IMR-90 (cell line): ENCODE measurements around the gene CLEC19A. TPM values are rescaled to one million over a fixed set of nuclear protein-coding genes. Genes with fewer than 3 reads are reported as not detected.
A peak's percentile ranks its signal among the peaks of the same experiment; 100 is the strongest.

Experiments
- ATAC-seq: fragments of 200-7000 bp; cut with Tn5 transposase; 2 replicates; pipeline ENCODE4 v1.9.1; 2020; ENCODE audit warnings: low read depth, mild to moderate bottlenecking, moderate library complexity
- BruUV-seq: library from RNA; stranded (reverse); fragments of 400-500 nt; replicated peaks from 2 replicates; lab custom pipeline; 2021; lab: Mats Ljungman, UMichigan
- CTCF ChIA-PET: fragments of 300-600 bp; formaldehyde crosslinking; extraction: SDS; loops from one replicate; lab custom pipeline; 2021; ENCODE audit warnings: antibody characterized with exemption; lab: Yijun Ruan, JAX
- POLR2A ChIA-PET: fragments of 300-600 bp; sonication (Branson Sonifier 250); formaldehyde crosslinking; loops from one replicate; lab custom pipeline; 2022; ENCODE audit warnings: antibody characterized with exemption; ENCODE audit not compliant: unreplicated experiment; lab: Charles Lee
- DNase-seq: peaks from one replicate; pipeline ENCODE4 v3.0.0; 2013
- H2AFZ ChIP-seq: replicated peaks from 2 replicates; pipeline ENCODE3; 2013; ENCODE audit warnings: low read length, mild to moderate bottlenecking; ENCODE audit not compliant: poor library complexity
- H2AK5ac ChIP-seq: 2 replicates; pipeline ENCODE4 v1.6.1; 2013; ENCODE audit warnings: low read depth, low read length, inconsistent platforms
- H2AK9ac ChIP-seq: replicated peaks from 2 replicates; pipeline ENCODE3; 2013; ENCODE audit warnings: mild to moderate bottlenecking, low read depth, low read length, moderate library complexity; ENCODE audit not compliant: poor library complexity
- H2BK120ac ChIP-seq: 2 replicates; pipeline ENCODE4 v1.6.1; 2013; ENCODE audit warnings: low read depth, low read length, inconsistent platforms
- H2BK15ac ChIP-seq: 3 replicates; pipeline ENCODE4 v1.6.1; 2013; ENCODE audit warnings: low read depth, low read length, inconsistent platforms
- H2BK20ac ChIP-seq: 2 replicates; pipeline ENCODE4 v1.6.1; 2013; ENCODE audit warnings: low read depth, mild to moderate bottlenecking, inconsistent platforms, low read length, moderate library complexity
- H2BK5ac ChIP-seq: 2 replicates; pipeline ENCODE4 v1.6.1; 2013; ENCODE audit warnings: mild to moderate bottlenecking, low read depth, low read length, inconsistent platforms; ENCODE audit not compliant: poor library complexity, severe bottlenecking
- H3K14ac ChIP-seq: replicated peaks from 2 replicates; pipeline ENCODE4 v1.6.1; 2013; ENCODE audit warnings: low read depth, low read length, inconsistent platforms
- H3K18ac ChIP-seq: 2 replicates; pipeline ENCODE4 v1.6.1; 2013; ENCODE audit warnings: low read depth, low read length, control low read depth
- H3K23ac ChIP-seq: 2 replicates; pipeline ENCODE4 v1.6.1; 2013; ENCODE audit warnings: low read depth, low read length, inconsistent platforms
- H3K27ac ChIP-seq: 2 replicates; pipeline ENCODE4 v1.5.1; 2013; ENCODE audit warnings: mild to moderate bottlenecking, control low read depth, low read length; ENCODE audit not compliant: insufficient read depth
- H3K27me3 ChIP-seq: 2 replicates; pipeline ENCODE4 v1.6.1; 2013; ENCODE audit warnings: low read length; ENCODE audit not compliant: control insufficient read depth, insufficient read depth
- H3K36me3 ChIP-seq: 2 replicates; pipeline ENCODE4 v1.6.1; 2013; ENCODE audit warnings: low read length, mixed read lengths; ENCODE audit not compliant: control insufficient read depth, insufficient read depth
- H3K4ac ChIP-seq: 2 replicates; pipeline ENCODE4 v1.6.1; 2013; ENCODE audit warnings: low read depth, low read length, inconsistent platforms
- H3K4me1 ChIP-seq: 2 replicates; pipeline ENCODE4 v1.6.1; 2013; ENCODE audit warnings: low read length, mixed read lengths; ENCODE audit not compliant: control insufficient read depth, insufficient read depth
- H3K4me2 ChIP-seq: 2 replicates; pipeline ENCODE4 v1.6.1; 2013; ENCODE audit warnings: low read depth, mild to moderate bottlenecking, control low read depth, low read length, moderate library complexity
- H3K4me3 ChIP-seq: 2 replicates; pipeline ENCODE4 v1.5.1; 2013; ENCODE audit warnings: low read depth, mild to moderate bottlenecking, control low read depth, low read length, moderate library complexity; ENCODE audit not compliant: insufficient read depth
- H3K56ac ChIP-seq: 2 replicates; pipeline ENCODE4 v1.6.1; 2013; ENCODE audit warnings: low read length, inconsistent platforms; ENCODE audit not compliant: insufficient read depth; ENCODE audit errors: extremely low read depth
- H3K79me1 ChIP-seq, 2 experiments: 2 replicates each; pipeline ENCODE4 v1.6.1; 2013; ENCODE audit warnings: low read length in 2 of 2, inconsistent platforms in 1 of 2, low read depth in 1 of 2
- H3K9ac ChIP-seq: 2 replicates; pipeline ENCODE4 v1.6.1; 2013; ENCODE audit warnings: low read depth, low read length, control low read depth
- H3K9me1 ChIP-seq: 2 replicates; pipeline ENCODE4 v1.6.1; 2013; ENCODE audit warnings: low read length, inconsistent platforms; ENCODE audit not compliant: insufficient read depth
- H3K9me3 ChIP-seq: 2 replicates; pipeline ENCODE4 v1.6.1; 2013; ENCODE audit warnings: low read length; ENCODE audit not compliant: control insufficient read depth, insufficient read depth
- H4K20me1 ChIP-seq: 2 replicates; pipeline ENCODE4 v1.6.1; 2013; ENCODE audit warnings: low read length, inconsistent platforms; ENCODE audit not compliant: insufficient read depth
- H4K5ac ChIP-seq: 2 replicates; pipeline ENCODE4 v1.6.1; 2013; ENCODE audit warnings: mild to moderate bottlenecking, low read depth, low read length, control low read depth
- H4K8ac ChIP-seq, 2 experiments: 2 replicates each; pipeline ENCODE4 v1.6.1; 2013; ENCODE audit warnings: low read depth in 2 of 2, low read length in 2 of 2, control low read depth in 1 of 2, inconsistent platforms in 1 of 2
- H4K91ac ChIP-seq: 2 replicates; pipeline ENCODE4 v1.6.1; 2013; ENCODE audit warnings: low read depth, low read length, inconsistent platforms; ENCODE audit not compliant: insufficient read depth
- CEBPB ChIP-seq: IDR thresholded peaks from 2 replicates; pipeline ENCODE4 v1.6.1; 2012; ENCODE audit warnings: low read depth, low read length, improper control_type of control experiment
- MAFK ChIP-seq: IDR thresholded peaks from 2 replicates; pipeline ENCODE4 v1.6.1; 2012; ENCODE audit warnings: low read depth, low read length, improper control_type of control experiment
- NFE2L2 ChIP-seq: fragments of 150-350 bp; IDR thresholded peaks from 2 replicates; pipeline ENCODE4 v1.6.1; 2016; ENCODE audit warnings: low read depth, mild to moderate bottlenecking, low read length
- RCOR1 ChIP-seq: IDR thresholded peaks from 2 replicates; pipeline ENCODE4 v1.6.1; 2012; ENCODE audit warnings: mild to moderate bottlenecking, low read length, improper control_type of control experiment; ENCODE audit not compliant: insufficient replicate concordance
- RFX5 ChIP-seq: IDR thresholded peaks from 2 replicates; pipeline ENCODE4 v1.8.0; 2012; ENCODE audit warnings: low read depth, mild to moderate bottlenecking, low read length, moderate library complexity
- WGBS, 2 experiments: methylation state at CpG; one replicate each; pipeline versions ENCODE4 v1.1.5 to v1.1.7; 2013; ENCODE audit warnings: missing lambda C conversion rate in 2 of 2; ENCODE audit not compliant: insufficient read length in 1 of 2; ENCODE audit errors: extremely low coverage in 2 of 2; 5-methylcytosine and 5-hydroxymethylcytosine counted together
- dilution Hi-C: fragments of 300-500 bp; cut with HindIII; formaldehyde crosslinking; loops from one replicate; pipeline ENCODE4 v1.14.3; 2018; ENCODE audit warnings: low sequenced_read_pairs; ENCODE audit not compliant: unreplicated experiment
- in situ Hi-C: fragments of 300-500 bp; cut with MboI; formaldehyde crosslinking; loops from 3 replicates; pipeline ENCODE4 v1.14.3; 2019; ENCODE audit warnings: low sequenced_read_pairs, inconsistent platforms, mixed read lengths
- intact Hi-C: fragments of 100-400 bp; cut with micrococcal nuclease; formaldehyde crosslinking; loops from 2 replicates; pipeline ENCODE4 v1.10.0; 2022
- polyA plus RNA-seq, 3 experiments: library from polyadenylated mRNA; depleted of rRNA; stranded (reverse); fragments of >200 nt; gene quantifications; 2 replicates each; pipeline ENCODE4 v1.2.3, GENCODE V29; 2012; ENCODE audit warnings: low replicate concordance in 1 of 3
- total RNA-seq: library from RNA; depleted of rRNA; stranded (reverse); fragments of >200 nt; gene quantifications from 2 replicates; pipeline ENCODE4 v1.2.3, GENCODE V29; 2012
- TF ChIP-seq, protein P1 (sequence below): fragments of 150-350 bp; IDR thresholded peaks from 2 replicates; pipeline ENCODE4 v1.6.1; 2017; ENCODE audit warnings: mild to moderate bottlenecking, antibody characterized with exemption, low read length, low read depth
- TF ChIP-seq, protein P2 (sequence below): conservative IDR thresholded peaks from 2 replicates; pipeline ENCODE4 v1.5.1; 2012; ENCODE audit warnings: mild to moderate bottlenecking, low read depth, low read length, improper control_type of control experiment

The CLEC19A gene
- total and polyA plus RNA-seq, 2 of the 4 experiments (the other 2 are of a cell fraction): not detected

DNA sequence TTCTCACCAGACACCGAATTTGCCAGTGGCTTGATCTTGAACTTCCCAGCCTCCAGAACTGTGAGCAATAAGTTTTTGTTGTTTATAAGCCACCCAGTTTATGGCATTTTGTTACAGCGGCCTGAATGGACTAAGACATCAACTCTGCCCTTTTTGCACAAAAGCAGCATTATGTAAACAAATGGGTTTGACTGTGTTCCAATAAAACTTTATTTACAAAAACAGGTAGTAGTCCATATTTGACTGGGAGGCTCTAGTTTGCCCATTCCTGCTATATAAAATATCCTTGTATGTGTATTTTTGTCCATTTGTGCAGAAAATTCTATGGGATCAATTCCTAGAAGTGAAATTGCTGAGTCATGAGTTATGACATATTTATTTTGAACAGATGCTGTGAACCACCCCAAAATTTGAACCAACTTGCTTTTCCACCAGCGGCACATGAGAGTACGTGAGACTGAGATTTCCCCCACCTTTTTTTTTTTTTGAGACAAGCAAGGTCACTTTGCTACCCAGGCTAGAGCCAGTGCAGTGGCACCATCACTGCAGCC is 21.3 kb upstream of the CLEC19A start:
- in situ Hi-C loops: no loop called here
- no peak overlapping the region for H3K9ac ChIP-seq

More for the DNA sequence above, 21.3 kb upstream of the CLEC19A start:
- no peaks in the 10 kb centered on the region for H3K9me1 ChIP-seq
- H3K4me3 ChIP-seq: no peak overlapping the region
- no peak overlapping the region for H4K8ac ChIP-seq
- no peak overlapping the region for H2BK20ac ChIP-seq
- no peak overlapping the region for H2BK5ac ChIP-seq
- no peak overlapping the region for H3K4ac ChIP-seq
- no peak overlapping the region for H2BK120ac ChIP-seq
- H2BK15ac ChIP-seq: no peak overlapping the region
- H2AK5ac ChIP-seq: no peak overlapping the region
- no peak overlapping the region for H3K4me2 ChIP-seq
- no peak overlapping the region for H3K27ac ChIP-seq
- no peaks in the 10 kb centered on the region for H4K20me1 ChIP-seq
- ATAC-seq (no peak), DNase-seq (no peak)
- H3K18ac ChIP-seq: no peak overlapping the region
- H2AFZ ChIP-seq: no peak overlapping the region
- H2AK9ac ChIP-seq: no peak overlapping the region
- TF ChIP-seq MAFK: peak; percentile 97
- no peak for TF ChIP-seq CEBPB
- TF ChIP-seq, protein P1, sequence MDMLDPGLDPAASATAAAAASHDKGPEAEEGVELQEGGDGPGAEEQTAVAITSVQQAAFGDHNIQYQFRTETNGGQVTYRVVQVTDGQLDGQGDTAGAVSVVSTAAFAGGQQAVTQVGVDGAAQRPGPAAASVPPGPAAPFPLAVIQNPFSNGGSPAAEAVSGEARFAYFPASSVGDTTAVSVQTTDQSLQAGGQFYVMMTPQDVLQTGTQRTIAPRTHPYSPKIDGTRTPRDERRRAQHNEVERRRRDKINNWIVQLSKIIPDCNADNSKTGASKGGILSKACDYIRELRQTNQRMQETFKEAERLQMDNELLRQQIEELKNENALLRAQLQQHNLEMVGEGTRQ: no peak
- TF ChIP-seq, protein P2, sequence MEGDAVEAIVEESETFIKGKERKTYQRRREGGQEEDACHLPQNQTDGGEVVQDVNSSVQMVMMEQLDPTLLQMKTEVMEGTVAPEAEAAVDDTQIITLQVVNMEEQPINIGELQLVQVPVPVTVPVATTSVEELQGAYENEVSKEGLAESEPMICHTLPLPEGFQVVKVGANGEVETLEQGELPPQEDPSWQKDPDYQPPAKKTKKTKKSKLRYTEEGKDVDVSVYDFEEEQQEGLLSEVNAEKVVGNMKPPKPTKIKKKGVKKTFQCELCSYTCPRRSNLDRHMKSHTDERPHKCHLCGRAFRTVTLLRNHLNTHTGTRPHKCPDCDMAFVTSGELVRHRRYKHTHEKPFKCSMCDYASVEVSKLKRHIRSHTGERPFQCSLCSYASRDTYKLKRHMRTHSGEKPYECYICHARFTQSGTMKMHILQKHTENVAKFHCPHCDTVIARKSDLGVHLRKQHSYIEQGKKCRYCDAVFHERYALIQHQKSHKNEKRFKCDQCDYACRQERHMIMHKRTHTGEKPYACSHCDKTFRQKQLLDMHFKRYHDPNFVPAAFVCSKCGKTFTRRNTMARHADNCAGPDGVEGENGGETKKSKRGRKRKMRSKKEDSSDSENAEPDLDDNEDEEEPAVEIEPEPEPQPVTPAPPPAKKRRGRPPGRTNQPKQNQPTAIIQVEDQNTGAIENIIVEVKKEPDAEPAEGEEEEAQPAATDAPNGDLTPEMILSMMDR: no peak
- TF ChIP-seq NFE2L2: peak; percentile 82
- TF ChIP-seq RCOR1: no peak
- no peak for TF ChIP-seq RFX5
- ChIA-PET POLR2A (no interaction called here), CTCF (no interaction called here)
- H3K23ac ChIP-seq: no peak overlapping the region
- BruUV-seq: no TSS peak
- H3K9me3 ChIP-seq: no peaks in the 10 kb centered on the region
- H3K14ac ChIP-seq: no peak overlapping the region
- no peak overlapping the region for H4K5ac ChIP-seq
- no CpG with 5 or more reads among the region's 4 CpGs for WGBS, 2 experiments
- no peak overlapping the region for H4K91ac ChIP-seq
- no peak overlapping the region for H3K56ac ChIP-seq
- H3K27me3 ChIP-seq: no peaks in the 10 kb centered on the region
- no peaks in the 10 kb centered on the region for H3K36me3 ChIP-seq
- H3K79me1 ChIP-seq: no peaks in the 10 kb centered on the region
- intact Hi-C loops (loop anchor here (10.0 kb wide), 1 partner anchor 69 kb away; no protein-coding TSS in a partner anchor), dilution Hi-C loops (no loop called here)
- no peaks in the 10 kb centered on the region for H3K4me1 ChIP-seq
